Stimulated activated CD4-positive, alpha-beta T cell treated with anti-CD3 and anti-CD28 coated beads, Interleukin-4, amount 100 ng/mL, for 48 hours (primary cell): ENCODE data around the gene PACSIN2.
A peak's percentile ranks its signal among the peaks of the same experiment; 100 is the strongest.

Experiments used
- DNase-seq, 2 donors: peaks; one replicate each; pipeline ENCODE4 v3.0.0-alpha.2; 2020; ENCODE audit warnings: low read depth in 2 of 2

The PACSIN2 gene

DNA sequence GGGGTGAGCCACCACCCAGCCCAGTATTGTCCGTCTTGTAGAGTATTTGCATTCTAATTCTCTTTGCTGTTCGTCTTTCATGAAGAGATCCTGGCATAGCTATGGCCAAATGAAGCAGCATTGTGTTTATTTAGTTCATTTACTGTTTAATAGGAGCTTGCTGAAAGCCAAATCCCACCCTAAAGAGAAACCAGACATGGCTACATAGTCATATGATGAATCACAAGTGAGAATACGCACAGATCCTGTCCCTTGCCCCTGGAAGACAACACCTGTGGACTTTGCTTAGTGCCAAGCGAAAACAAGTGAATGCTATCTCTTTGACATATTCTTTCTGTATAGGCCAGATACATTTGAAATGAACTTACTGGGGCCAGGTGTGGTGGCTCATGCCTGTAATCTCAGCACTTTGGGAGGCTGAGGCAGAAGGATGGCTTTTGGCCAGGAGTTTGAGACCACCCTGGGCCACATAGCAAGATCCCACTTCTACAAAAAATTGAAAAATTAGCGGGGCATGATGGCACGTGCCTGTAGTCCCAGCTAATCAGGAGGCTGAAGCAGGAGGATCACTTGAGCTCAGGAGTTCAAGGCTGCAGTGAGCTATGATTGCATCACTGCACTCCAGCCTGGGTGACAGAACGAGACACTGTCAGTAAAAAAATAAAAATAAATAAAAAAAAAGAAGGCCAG lies 152.8 kb downstream of the PACSIN2 start:
- no peak for DNase-seq

- DNase-seq, result no peak
Measured at GRCh38 chr22:42860968-42861367, 154.0 kb downstream of the PACSIN2 start.

DNA sequence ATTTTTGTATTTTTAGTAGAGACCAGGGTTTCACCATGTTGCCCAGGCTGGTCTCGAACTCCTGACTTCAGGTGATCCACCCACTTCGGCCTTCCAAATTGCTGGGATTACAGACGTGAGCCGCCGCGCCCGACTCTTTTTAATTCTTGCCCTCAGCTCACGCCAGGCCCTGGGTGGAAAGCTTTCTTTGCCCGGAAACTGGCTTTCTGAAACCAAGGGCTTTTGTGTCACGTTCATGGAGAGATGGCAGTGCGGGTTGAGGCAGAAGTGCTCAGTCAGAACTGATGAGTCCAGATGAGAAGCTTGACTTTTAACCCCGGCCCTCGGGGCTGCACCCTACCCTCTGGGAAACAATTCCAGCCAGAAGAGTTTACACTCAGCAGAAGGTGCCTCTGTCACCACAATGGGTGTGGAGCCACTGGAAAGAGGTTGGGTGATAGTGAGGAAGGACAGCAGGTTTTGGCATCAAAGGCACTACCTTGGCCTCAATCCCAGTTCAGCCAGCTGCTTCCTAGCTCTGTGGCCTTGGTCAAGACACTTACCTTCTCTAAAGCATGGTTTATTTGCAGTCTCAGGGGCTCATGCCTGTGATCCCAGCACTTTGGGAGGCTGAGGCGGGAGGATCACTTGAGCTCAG lies 157.0 kb downstream of the PACSIN2 start:
- no peak for DNase-seq

- DNase-seq, result peak; percentile 92 to 94
Measured at GRCh38 chr22:42856865-42857704, 157.9 kb downstream of the PACSIN2 start, which contains the start of gene ARFGAP3. ARFGAP3 (minus strand) TSS chr22:42857273; CDS start chr22:42857182, 91 bp downstream.

GRCh38 chr22:42856179-42856864 lies 158.6 kb downstream of the PACSIN2 start:
- peak; percentile 30 to 32 for DNase-seq

DNA sequence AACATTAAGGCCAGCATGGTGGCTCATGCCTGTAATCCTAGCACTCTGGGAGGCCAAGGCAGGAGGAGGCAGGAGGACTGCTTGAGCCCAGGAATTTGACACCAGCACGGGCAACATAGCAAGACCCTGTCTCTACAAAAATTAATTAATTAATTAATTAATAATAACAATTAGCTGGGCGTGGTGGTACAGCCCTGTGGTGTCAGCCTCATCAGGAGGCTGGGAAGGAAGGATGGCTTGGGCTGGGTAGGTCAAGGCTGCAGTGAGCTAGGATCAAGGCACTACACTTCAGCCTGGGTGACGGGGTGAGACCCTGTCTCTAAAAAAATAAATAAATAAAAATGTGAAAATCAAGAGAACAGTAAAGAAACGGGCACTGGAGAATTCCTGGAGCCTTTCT lies 159.2 kb downstream of the PACSIN2 start:
- DNase-seq, result no peak

DNA sequence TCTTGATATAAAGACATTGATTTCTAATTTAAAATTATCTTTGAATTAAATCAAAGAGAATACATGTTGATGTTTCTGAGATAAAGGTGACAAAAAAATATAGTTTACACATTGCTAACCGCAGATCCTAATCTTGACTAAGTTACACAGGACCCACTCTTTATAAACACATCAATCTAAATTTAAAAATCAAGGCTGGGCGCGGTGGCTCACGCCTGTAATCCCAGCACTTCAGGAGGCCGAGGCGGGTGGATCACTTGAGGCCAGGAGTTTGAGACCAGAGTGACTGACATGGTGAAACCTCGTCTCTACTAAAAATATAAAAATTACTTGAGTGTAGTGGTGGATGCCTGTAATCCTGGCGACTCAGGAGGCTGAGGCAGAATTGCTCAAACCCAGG lies 159.7 kb downstream of the PACSIN2 start:
- no peak for DNase-seq

GRCh38 chr22:42848941-42849550 lies 165.9 kb downstream of the PACSIN2 start:
- no peak for DNase-seq

DNA sequence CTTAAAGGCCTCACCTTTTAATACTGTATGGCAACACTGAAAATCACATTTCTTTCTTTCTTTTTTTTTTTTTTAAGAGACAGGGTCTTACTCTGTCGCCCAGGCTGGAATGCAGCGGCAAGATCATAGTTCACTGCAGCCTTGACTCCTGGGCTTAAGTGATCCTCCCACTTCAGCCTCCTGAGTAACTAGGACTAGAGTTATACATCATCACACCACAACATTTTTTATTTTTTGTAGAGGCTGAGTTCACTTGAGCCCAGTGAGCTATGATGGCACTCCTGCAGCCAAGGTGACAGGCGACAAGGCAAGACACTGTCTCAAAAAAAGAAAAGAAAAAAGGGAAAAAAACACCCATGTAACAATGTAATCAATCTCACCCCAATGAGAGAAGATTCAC lies 167.8 kb downstream of the PACSIN2 start:
- no peak for DNase-seq

- DNase-seq, result no peak
Measured at GRCh38 chr22:42844756-42845155, 170.2 kb downstream of the PACSIN2 start.

DNA sequence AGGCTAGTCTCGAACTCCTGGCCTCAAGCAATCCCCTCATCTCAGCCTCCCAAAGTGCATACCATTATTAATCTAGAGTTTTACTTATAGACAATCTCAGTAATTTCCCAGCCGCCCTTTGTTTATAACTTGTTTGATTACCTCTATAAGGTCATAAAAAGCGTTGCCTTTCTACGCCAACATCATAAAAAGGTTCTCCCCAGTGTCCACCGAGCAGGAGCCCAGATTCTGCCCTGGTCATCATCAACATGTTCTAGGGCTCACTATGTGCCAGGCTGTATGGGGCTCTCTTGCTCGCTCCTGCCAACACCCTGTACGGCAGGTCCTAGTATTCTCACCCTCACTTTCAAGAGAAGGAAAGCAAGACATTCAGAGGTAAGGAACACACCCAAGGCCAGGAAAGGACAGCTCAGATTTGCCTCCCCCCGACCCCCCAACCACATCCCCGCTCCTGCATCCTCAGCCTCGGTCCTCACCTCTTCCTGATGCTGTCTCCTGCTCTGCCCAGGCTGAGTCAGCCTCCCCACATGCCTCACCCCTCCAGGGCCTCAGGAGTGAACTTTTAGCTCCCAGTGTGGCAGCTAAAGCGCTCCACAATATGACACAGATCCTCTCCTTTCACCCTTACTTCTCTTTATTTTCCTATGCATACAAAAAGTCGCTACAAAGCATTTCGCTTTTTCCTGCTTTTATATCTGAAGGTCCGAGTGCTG lies 172.1 kb downstream of the PACSIN2 start:
- no peak for DNase-seq

- DNase-seq, result no peak
Measured at GRCh38 chr22:42841444-42841843, 173.5 kb downstream of the PACSIN2 start.

DNA sequence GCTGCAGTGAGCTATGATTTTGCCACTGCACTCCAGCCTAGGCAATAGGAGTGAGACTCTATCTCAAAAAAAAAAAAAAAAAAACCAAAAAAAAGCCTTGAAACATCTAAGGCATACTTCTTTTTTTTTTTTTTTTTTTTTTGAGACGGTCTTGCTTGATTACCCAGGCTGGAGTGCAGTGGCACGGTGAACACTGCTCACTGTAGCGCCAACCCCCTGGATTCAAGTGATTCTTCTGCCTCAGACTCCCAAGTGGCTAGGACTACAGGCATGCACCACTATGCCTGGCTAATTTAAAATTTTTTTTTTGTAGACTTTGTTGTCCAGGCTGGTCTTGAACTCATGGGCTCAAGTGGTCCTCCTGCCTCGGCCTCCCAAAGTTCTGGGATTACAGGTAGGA lies 177.4 kb downstream of the PACSIN2 start:
- no peak for DNase-seq

DNA sequence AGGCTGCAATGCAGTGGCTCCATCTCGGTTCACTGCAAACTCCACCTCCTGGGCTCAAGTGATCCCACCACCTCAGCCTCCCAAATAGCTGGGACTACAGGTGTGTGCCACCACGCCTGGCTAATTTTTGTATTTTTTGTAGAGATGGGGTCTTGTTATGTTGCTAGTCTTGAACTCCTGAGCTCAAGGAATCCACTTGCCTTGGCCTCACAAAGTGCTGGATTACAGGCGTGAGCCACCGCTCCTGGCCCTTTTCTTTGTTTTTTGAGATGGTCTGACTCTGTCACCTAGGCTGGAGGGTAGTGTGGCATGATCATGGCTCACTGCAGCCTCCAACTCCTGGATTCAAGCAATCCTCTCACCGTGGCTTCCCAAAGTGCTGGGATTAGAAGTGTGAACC lies 178.9 kb downstream of the PACSIN2 start:
- no peak for DNase-seq

DNA sequence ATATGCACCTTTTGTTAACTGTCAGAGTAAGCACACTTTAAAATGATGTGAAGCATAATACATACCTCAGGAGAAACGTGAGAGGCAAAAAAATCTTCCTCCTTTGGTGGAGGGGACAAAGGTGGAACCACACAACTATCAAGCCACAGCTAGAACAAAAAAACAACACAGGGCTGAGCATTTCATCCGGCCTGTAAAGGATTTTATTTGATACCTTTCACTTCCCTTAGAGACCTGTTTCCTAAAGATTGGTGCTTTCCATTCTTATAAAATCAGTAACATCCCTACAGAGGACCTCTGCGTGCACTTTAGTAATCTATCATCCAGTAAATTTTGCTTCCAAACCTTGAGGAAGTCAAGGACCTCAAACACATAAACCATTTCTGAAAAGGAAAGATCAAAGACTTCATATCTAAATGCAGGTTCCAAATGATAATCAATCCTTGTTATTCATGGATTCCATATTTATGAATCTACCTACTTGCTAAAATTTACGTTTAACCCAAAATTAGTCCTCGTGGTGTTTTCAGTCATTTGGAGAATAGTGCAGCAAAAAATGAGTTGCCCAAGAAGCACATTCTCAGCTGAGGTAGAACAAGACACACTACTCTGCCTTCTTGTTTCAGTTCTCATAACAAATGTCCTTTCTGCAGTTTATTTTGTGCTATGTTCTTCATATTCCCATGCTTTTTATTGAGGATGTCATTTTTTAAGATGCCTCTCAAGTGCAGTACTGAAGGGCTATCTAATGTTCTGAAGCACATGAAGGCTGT lies 180.6 kb downstream of the PACSIN2 start:
- no peak for DNase-seq

DNA sequence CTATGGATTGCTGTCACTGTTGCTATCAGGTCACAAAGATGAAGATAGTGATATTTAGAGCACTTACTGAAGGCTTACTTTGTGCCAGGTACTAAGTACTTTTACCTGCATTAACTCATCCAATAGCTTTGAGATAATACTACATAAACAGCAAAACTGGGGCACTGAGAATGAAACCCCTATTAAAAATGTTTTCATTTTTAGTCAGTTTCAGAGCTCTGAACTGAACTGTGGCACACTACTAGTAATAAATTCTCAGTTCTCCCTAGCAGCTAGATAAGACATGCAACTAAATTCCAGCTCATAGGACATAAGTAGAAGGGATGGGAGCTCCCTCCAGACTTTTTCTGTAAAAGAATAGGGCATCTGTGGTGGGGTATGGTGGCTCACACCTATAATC lies 181.8 kb downstream of the PACSIN2 start:
- no peak for DNase-seq

DNA sequence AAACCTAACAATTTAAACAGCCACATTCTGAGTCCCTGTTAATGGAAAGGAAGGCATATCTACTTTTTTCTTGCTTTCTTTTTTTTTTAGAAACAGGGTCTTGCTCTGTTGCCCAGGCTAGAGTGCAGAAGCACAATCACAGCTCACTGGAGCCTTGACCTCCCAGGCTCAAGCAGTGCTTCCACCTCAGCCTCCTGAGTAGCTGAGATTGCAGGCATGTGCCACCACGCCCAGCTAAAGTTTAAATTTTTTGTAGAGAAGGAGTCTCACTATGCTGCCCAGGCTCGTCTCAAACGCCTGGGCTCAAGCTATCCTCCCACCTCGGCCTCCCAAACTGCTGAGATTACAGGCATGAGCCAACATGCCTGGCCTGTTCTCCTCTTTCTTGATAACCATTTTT lies 183.2 kb downstream of the PACSIN2 start:
- no peak for DNase-seq

DNA sequence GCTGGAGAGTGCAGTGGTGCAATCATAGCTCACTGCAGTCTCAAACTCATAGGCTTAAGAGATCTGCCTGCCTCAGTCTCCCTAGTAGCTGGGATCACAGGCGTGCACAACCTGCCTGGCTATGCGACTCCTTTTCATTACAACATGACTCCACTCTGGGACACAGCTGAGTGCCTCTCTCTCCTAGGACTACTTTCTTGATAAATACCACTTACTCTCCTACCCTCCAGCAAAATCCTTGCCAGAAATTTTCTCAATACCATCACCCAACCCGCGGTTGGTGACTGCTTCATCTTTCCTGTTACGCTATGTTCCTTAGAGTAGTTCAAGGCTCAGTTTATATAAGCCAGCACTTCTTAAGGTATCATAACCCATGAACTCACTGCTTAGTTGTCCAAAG lies 184.8 kb downstream of the PACSIN2 start:
- no peak for DNase-seq

GRCh38 chr22:42829302-42829701 lies 185.6 kb downstream of the PACSIN2 start:
- DNase-seq, result no peak

DNA sequence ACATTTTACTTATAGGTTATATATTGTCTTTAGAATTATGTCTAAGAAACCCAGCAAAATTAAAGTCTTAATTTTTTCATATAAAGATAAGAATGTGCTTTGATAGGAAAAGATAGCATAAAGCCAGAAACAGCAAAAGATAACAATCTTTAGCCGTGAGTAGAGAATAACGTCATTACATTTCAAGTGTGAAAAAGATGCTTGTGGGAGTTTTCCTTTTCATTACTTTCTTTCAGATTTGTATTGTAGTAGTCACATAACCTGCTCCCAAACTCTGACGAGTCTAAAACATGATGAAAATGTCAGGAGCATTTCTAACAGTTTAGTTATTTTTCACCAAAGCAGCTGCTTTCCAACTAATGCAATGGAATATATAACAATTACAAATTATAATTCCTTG lies 189.2 kb downstream of the PACSIN2 start:
- DNase-seq, result no peak
